HG03378 (cell line): Measurements from ENCODE around the gene NFASC.

ENCODE experiments used
- ATAC-seq: cut with Tn5 transposase; IDR thresholded peaks from one replicate; pipeline ENCODE4 v1.9.1; 2021; ENCODE audit warnings: mild to moderate bottlenecking, moderate library complexity; ENCODE audit not compliant: unreplicated experiment

Gene NFASC

DNA sequence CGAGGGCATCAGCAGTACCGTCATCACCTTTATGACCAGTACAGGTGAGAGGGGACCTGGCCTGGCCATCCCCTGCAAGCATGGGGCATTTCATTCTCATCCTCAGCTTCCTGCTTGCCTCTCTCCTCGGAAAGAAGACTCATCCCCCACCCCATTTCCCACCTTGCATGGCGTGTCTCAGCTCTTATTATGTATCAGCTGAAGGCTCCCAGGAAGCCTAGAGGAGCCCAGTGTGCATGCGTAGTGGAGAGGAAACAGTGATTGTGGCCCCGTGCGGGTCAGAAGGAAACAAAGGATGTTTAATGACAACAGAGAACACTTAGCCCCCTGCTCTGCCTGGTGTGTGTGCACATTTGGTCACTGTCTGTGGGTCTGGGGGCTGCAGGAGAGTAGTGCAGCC is 132.0 kb downstream of the NFASC start:
- ATAC-seq: no peak

DNA sequence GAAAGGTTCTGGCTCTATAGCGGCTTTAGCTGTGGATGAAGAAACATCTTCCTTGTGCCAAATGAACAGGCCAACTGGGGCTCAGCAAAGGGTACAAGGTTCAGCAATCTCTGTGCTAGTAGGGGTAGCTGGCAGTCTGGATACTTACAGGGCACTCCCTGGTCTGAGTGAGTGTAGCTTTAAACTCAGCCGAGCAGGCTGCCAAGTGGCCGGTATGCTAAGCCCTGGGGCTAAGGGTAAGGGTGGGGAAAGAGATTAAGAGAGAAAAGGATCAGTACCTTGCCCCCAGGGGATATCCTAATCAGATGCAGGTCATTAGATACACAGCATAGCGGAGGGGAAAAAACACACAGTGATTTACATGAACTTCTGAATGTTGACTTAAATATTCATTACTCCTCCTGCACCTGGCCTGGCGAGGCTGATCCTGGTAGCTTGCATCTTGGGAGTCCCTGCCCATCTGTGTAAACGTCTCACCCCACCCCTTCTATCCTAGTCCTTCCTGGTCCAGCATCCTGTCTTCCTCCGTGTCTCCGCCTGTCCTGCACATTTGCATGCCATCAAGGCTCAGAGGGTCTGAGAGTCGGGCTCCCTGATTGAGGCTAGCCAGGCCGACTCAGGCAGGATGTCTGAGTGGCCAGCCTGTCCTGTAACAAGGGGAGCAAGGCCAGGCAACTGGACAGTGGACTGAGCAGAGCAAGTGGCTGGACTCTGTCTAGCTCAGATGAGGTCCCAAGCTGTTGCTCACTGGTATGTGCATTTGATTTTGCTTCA is 132.9 kb downstream of the NFASC start:
- ATAC-seq: no peak

DNA sequence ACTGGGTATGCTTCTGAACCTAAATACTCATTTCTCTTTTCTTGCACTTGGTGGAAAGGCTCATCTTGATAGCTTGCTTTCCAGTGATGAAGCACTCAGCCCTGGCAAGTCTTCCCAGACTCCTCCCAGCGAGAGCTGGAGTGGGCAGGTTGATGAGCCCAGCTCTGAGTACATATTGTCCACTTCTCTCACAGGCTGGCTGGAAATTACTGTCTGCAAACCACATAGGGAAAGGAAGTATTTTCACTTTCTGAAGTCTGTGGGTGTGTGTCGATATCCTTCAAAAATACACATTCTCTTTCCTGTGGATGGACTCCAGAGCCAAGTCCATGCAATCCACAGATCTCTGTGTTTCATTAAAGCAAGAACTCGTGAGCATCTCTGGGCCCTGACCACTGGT is 133.7 kb downstream of the NFASC start:
- ATAC-seq: no peak

DNA sequence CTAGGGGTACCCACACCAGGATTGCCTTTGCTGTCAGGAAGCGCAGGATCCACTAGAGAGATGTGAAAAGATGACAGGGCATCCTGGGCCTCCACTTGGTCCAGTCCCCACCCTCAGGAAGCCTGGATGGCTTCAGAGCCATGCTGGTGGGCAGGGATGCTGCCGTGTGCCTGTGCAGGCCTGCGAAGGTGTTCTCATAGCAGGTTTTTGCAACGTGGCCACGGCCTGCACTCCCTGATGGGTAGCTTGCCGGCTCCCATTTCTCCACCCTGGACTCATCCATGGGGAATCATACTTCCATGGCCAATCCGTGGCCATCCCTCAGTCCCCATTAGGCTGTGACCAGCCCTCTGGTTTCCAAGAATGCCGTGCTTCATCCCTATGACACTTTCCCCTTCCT is 138.2 kb downstream of the NFASC start:
- ATAC-seq: no peak

DNA sequence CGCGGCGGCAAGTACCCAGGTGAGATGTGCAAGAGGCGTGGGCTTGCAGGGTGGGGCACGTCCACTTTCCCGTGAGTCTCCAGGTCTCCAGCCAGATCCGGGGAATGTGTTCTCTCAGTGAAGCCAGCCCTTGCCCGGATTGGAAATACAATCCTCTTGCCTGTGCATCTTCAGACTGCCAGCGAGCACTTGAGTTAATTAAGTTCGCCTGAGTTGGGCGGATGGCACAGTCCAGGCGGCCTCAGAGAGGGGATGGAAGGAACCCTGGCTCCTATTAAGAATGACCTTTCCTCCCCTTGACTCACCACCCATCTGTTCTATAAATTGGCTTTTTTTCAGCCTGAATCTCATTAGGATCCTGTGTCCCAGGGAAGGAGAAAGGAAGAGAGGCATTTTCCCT is 139.0 kb downstream of the NFASC start:
- no peak for ATAC-seq

DNA sequence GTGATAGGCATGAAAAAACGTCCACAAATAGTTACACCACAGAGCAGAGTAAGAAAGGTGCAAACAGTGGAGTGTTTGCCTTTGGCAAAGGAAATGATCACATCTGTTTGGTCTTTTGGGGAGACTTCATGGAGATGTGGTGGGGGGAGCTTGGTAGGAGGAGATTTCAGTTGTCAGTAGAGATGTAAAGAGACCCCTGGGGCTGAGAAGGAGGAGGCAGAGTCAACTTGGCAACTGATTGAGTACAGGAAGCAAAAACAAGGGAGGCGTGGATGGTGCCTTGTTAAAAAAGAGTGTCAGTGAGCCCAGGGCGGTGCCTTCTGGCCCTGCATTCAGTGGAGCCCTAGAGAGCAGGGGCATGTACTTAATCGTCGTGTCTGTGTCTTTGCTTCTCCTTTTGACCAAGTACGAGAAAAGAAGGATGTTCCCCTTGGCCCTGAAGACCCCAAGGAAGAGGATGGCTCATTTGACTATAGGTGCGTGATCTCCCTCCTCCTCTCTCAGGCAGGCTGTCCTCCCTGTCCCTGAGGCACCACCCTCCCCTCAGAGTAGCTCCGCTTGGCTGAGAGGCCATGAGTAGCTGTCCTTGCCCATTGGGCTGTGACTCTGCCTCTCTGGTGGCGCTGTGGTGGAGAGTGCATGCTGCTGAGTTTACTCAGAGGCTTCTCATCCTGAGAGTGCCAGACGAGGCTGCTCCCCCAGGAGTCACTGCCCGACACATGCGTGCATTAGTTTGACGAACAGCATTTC is 141.9 kb downstream of the NFASC start:
- no peak for ATAC-seq

DNA sequence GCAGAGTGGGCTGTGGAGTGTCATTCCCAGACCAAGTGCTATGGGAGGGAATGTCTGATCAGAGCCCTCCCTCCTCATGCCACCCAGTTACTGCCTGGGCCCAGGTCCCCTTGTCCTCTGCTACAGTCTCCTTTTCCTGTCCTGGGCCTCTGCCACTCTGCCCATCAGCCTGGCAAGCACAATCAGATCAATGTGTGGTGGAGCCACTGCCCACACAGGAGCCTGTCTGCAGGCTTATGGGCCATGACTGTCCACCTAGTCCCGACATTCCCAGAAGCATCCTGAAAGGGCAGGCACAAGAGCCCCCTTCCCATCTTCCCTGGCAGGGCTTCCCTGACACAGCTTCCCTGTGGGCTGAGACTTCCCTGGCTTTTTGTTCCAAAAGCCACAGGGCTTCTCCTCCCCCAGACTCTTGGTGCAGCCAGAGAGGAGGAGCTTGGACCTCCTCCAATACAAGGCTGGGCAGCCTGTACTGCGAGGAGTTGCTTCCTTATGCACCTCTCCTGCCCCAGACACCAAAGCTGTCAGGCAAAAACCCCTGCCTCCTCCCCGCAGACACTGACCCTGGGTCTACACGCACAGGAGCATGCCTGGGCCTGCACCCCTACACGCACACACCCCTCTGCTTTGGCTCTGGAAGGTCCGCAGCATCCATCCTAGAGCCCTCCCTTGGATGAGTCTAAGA is 143.2 kb downstream of the NFASC start:
- ATAC-seq: no peak

DNA sequence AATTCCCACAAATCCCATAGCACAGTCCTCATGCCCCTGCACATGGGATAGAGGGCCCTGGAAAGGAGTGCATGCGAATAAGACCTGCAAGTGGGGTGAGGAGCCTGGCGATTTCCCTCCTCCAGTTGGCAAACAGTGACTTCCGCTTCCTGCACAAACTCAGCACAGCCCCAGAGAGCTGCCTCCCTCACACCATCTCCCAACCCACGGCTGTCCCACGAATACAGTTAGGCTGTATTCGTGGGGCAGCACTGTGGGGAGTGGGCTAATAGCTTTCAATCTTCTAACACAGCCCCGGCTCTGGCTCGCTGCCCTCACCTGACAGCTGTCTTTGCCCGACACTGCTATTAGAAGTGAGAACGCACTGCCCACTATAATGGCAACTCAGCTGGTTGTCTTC is 144.1 kb downstream of the NFASC start:
- ATAC-seq: no peak

DNA sequence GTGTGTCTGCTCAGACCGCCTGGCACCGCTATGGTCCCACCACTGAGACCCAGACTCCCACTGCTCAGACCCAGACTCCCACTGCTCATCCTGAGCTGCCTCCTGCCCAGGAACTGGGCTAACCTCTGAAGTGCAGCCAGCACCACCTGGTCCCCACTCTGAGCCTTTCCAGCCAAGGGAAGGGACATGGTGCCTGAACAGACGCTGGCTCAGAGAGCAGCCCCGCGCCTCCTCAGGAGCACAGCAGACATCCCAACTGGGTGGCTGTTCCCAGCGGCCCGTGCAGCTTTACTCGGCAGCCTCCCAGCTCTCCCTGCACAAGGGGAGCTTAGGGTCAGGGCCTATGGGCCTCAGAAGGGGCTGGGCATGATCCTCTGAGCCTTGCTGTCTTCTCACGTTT is 144.6 kb downstream of the NFASC start:
- ATAC-seq: no peak

DNA sequence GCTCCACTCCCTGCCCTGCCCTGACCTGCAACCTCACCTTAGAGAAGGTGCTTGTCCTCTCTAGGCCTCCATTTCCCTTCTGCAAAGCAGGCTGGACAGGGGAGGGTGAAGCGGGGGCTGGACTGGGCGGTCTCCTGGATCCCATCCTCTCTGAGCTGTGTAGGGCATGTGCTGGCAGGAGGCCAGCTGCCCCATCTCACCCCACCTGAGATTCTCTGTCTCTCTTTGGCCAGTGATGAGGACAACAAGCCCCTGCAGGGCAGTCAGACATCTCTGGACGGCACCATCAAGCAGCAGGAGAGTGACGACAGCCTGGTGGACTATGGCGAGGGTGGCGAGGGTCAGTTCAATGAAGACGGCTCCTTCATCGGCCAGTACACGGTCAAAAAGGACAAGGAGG is 145.4 kb downstream of the NFASC start:
- no peak for ATAC-seq

DNA sequence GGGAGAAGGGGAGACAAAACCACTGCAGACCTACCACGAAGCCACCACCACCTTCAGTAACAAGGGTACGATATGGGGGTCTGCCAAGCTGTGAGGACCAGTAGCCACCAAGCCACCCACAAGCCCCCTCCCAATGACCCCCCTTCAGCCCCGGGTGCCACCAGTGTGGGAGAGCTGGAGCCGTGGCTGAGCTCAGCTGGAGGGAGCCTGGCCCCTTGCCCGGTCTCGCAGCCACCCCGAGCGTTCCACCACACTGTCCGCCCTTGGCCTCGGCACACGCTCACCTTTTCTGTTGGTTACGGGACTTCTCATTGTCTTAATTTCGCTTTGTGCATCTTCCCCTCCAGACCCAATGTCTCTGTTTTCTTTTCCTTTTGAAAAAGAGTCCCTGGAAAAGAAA is 145.9 kb downstream of the NFASC start:
- no peak for ATAC-seq

DNA sequence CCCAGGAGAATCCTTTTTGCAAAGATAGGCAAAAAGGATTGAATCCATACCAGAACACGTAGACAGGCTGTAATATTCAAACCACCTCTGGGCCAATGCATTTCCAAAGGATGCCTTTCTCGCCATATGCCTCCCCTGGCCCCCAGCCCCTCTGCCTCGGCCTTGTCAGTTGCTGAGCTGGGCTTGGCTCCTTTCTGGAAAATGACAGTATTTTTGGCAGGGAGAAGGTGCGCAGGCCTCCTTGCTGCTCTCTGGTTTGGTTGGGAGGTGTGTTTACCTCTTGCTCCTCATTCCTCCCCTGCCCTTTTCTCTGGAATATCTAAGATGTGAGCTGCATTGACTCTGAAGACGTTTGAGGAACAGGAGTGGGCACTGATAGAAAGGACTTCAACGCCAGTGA is 146.3 kb downstream of the NFASC start:
- no peak for ATAC-seq

DNA sequence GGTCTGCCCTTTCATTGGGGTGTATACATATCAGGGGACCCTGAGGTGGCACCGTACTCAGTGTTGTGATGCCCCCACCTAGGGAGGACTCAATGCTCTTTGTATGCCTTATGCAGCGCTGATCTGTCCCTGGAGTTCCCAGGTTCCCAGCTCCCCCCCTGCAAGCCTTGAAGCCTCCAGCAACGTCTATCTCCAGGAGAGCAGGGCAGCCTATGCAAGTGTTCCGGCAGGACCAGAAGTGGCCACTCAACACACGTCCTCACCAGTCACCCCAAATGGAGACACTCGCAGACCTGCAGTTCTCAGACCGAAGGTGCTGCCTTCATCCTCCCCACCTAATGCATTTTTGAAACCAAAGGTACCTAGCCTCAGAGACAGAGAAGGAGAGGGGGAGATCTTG is 147.1 kb downstream of the NFASC start:
- no peak for ATAC-seq

DNA sequence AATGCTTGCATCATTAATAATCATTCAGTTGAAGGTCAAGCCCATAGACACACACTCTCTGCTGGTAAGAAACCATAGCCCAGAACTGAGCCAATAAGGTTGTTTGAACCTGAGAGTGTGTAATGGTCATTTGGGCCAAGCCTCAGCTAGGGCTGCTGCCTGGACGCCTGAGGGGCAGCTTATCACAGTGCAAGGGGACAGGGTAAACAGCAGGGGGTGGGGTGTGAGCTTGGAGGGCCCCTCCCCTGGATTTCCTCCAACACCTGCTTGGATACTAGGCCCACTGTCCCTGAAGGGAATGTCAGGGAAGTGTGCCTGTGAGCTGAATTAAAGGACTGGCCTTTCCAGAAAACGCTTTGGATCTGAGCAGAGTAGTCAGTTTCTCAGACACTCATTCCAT is 147.7 kb downstream of the NFASC start:
- ATAC-seq: no peak

DNA sequence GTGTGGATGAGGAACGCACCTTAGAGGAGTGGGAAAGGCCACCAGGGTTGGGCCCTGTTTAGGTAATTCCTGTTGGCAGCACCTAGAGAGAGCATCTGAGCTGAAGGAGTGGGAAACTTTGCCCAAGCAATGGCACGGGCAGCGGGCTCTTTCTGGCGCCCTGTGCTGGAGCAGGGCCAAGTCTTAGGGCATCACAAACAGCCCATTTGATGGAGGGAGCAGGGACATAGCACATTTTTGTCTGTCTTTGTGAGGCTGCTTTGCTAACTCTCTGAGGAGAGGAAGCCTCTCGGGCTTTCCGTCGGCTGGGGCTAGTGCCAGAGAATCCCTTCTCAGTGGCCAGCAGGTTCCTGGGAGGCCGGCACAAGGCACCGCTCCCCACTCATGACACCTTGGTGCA is 149.8 kb downstream of the NFASC start:
- ATAC-seq: no peak

DNA sequence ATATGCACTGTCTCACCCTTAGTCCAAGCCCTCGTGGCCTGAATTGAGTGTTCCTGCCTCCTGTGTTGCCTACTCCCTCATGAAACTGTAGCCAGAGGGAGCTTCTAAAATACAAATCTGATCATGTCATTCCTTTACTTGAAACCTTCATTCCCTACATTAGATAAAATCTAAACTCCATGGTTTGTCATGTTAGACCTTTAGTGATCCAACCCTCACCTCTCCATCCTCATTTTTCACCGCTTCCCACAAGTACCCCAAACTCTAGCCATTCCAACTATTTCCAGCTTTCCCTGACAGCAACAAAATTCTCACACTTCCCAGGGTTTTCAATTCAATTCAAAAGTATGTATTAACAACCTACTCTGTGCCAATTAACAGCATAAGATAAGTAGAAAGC is 154.0 kb downstream of the NFASC start:
- no peak for ATAC-seq

DNA sequence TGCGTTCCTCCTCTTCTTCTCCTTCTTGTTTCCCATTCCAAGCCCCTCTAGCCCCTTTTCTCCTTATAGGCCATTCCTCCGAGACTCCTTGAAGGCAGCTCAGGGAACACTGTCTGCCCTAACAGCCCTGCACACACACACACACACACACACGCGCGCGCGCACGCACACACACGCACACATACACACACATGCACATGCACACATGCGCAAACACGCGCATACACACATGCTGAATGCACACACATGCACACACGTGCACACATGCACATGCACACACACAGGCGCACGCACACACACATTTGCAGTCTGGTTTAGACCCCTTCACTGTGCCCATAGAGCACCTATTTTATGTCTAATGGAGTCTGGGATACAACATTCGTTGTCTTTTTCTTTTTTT is 154.6 kb downstream of the NFASC start:
- ATAC-seq: no peak

DNA sequence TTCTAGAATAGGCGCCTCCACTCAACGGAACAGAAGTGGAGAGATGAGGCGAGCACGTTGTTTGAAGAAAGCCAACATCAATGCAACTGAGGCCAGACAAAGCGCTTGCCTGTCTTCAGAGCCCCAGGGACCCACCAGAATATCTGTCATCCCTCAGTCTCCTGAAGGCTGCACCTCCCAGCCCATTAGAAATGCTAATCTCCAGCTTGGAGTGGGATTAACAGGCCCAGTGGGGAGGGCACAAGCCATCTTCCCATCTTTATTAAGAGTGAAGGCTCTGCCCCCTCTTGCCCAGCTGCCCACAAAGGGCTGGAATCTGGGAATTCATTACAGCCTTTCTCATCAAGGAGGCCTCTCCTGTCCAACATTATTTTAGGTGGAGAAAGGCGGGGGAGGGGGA is 155.5 kb downstream of the NFASC start:
- no peak for ATAC-seq

DNA sequence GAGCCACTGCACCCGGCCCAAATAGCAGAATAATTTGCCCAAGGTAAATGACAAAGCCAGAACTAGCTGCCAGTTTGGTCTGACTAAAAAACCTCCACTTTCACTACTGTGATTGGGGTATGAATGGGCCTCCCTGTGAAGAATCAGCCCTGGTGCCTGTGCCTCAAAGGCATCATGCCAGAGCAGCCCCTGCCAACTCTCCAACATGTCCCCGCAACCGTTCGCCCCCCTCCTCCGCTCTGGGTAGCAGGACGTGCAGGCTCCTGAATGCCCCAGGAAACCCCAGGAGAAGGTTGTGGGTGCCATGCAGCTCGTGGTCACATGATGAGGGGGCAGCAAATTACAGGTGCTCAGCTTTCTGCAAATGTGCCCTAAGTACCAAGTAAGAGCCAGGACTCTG is 157.7 kb downstream of the NFASC start:
- no peak for ATAC-seq

DNA sequence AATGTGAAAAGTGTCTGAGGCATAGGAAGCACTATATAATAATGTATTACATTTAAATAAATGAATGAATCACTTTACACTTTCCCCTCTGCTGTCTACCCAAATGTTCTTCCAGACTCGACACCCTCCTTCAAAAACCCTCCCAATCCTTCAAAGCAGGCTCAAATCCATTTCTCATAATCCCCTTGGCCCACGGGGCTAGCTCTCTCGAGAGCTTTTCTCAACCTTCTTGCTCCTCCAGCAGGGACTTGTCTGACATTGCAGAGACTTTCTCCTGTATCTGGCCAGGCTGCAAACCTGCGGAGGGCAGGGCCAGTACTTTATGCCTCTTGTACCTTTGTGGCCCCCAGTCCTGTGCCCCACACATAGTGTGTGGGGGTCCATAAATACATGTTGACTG is 158.3 kb downstream of the NFASC start:
- ATAC-seq: no peak

DNA sequence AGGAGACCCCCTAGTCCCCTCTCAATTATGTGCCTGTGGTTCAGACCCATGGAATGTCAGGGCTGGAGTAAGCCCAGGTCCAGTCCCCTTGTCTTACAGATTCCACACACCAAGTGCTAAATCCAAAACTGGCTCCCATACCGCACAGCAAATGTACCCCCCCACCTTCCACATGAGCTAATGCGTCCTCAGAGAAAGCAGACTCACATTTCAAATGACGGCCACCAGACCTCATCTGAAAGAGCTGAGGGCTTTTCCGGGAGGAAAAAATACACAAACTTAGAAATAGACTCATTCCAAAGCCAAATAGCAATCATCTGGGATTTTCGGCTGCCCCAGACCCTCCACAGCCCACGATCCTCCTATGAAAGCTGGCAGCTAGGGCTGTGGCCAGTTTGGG is 159.6 kb downstream of the NFASC start:
- ATAC-seq: no peak

DNA sequence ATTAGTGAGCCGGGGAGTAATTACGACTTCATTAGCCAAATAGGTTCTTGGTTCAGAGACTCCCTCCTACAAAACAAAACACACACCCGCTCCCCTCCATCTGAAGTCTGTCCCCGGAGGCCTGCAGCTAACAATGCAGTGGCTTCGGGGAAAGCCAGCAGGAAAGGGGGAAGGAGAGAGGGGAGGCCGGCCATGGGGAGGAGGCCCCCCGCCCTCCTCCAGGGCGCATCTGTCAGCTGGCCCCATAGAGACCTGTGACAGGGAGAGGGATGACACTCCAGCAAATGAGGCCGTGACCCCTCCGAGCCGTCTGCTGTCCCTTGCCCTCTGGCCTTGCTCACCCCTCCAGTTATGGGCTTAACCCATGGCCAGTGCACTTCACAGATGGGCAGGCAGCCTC is 160.2 kb downstream of the NFASC start:
- ATAC-seq: no peak
